ENCODE results near the gene GPR183.

The GPR183 gene

GRCh38 chr13:99331881-99332293 lies 24.7 kb upstream of the GPR183 start:
- H2AFZ ChIP-seq (ENCODE audit: low read length) = no peak overlapping the region
- no peak overlapping the region for H3K9ac ChIP-seq (ENCODE audit: low read depth, low read length, poor library complexity, severe bottlenecking)
- H3F3A ChIP-seq (ENCODE audit: low read depth) = no peaks in the 10 kb centered on the region
- no peaks in the 10 kb centered on the region for H4K20me1 ChIP-seq (ENCODE audit: insufficient read depth, low read length, poor library complexity, severe bottlenecking)
- H3K4me1 ChIP-seq (ENCODE audit: insufficient read depth, low read length, poor library complexity, severe bottlenecking) = peaks cover 25% of the 10 kb centered on the region
- no peak for TF ChIP-seq EZH2phosphoT487 (IDR thresholded peaks at IDR 0.05; ENCODE audit: borderline replicate concordance)
- no peak for TF ChIP-seq CTCF (conservative IDR thresholded peaks at IDR 0.05; ENCODE audit: low read length)
- no peaks in the 10 kb centered on the region for H3K9me2 ChIP-seq (replicated peaks; ENCODE audit: low read depth, low read length)
- no peaks in the 10 kb centered on the region for H3K9me3 ChIP-seq (ENCODE audit: insufficient read depth, low read depth, low read length)
- no peaks in the 10 kb centered on the region for H3K27me3 ChIP-seq (ENCODE audit: insufficient read depth, low read length, poor library complexity, severe bottlenecking)
- H3K36me3 ChIP-seq (ENCODE audit: insufficient read depth, low read length) = peaks cover 23% of the 10 kb centered on the region; the same call in 1 of the 2 replicates
- H3K4me2 ChIP-seq (ENCODE audit: low read depth, low read length, poor library complexity, severe bottlenecking) = peak overlapping the region; percentile 14
- H3K4me3 ChIP-seq (ENCODE audit: low read length, poor library complexity, severe bottlenecking) = no peak overlapping the region
- H3K79me2 ChIP-seq (ENCODE audit: insufficient read depth, low read length) = no peaks in the 10 kb centered on the region

GRCh38 chr13:99330942-99331341 lies 23.7 kb upstream of the GPR183 start:
- no peaks in the 10 kb centered on the region for H3K79me2 ChIP-seq (ENCODE audit: insufficient read depth, low read length)
- H3K9me3 ChIP-seq (ENCODE audit: insufficient read depth, low read depth, low read length) = no peaks in the 10 kb centered on the region
- H3K4me2 ChIP-seq (ENCODE audit: low read depth, low read length, poor library complexity, severe bottlenecking) = no peak overlapping the region
- no peaks in the 10 kb centered on the region for H3K9me2 ChIP-seq (replicated peaks; ENCODE audit: low read depth, low read length)
- peaks cover 18% of the 10 kb centered on the region for H3K4me1 ChIP-seq (ENCODE audit: insufficient read depth, low read length, poor library complexity, severe bottlenecking)
- TF ChIP-seq EZH2phosphoT487 (IDR thresholded peaks at IDR 0.05; ENCODE audit: borderline replicate concordance) (no peak), CTCF (conservative IDR thresholded peaks at IDR 0.05; ENCODE audit: low read length) (no peak)
- H3F3A ChIP-seq (ENCODE audit: low read depth) = no peaks in the 10 kb centered on the region
- H3K27me3 ChIP-seq (ENCODE audit: insufficient read depth, low read length, poor library complexity, severe bottlenecking) = no peaks in the 10 kb centered on the region
- no peak overlapping the region for H3K4me3 ChIP-seq (ENCODE audit: low read length, poor library complexity, severe bottlenecking)
- H3K36me3 ChIP-seq (ENCODE audit: insufficient read depth, low read length) = peaks cover 24% of the 10 kb centered on the region; the same call in 1 of the 2 replicates
- no peak overlapping the region for H3K9ac ChIP-seq (ENCODE audit: low read depth, low read length, poor library complexity, severe bottlenecking)
- H4K20me1 ChIP-seq (ENCODE audit: insufficient read depth, low read length, poor library complexity, severe bottlenecking) = no peaks in the 10 kb centered on the region
- no peak overlapping the region for H2AFZ ChIP-seq (ENCODE audit: low read length)

GRCh38 chr13:99329477-99329876 lies 22.3 kb upstream of the GPR183 start:
- peaks cover 15% of the 10 kb centered on the region for H3K4me1 ChIP-seq (ENCODE audit: insufficient read depth, low read length, poor library complexity, severe bottlenecking)
- H4K20me1 ChIP-seq (ENCODE audit: insufficient read depth, low read length, poor library complexity, severe bottlenecking) = no peaks in the 10 kb centered on the region
- no peaks in the 10 kb centered on the region for H3K9me3 ChIP-seq (ENCODE audit: insufficient read depth, low read depth, low read length)
- no peaks in the 10 kb centered on the region for H3K9me2 ChIP-seq (replicated peaks; ENCODE audit: low read depth, low read length)
- H3F3A ChIP-seq (ENCODE audit: low read depth) = no peaks in the 10 kb centered on the region
- TF ChIP-seq EZH2phosphoT487 (IDR thresholded peaks at IDR 0.05; ENCODE audit: borderline replicate concordance) (no peak), CTCF (conservative IDR thresholded peaks at IDR 0.05; ENCODE audit: low read length) (no peak)
- no peak overlapping the region for H3K4me2 ChIP-seq (ENCODE audit: low read depth, low read length, poor library complexity, severe bottlenecking)
- peaks cover 28% of the 10 kb centered on the region; the same call in 1 of the 2 replicates for H3K36me3 ChIP-seq (ENCODE audit: insufficient read depth, low read length)
- H3K4me3 ChIP-seq (ENCODE audit: low read length, poor library complexity, severe bottlenecking) = no peak overlapping the region
- no peak overlapping the region for H3K9ac ChIP-seq (ENCODE audit: low read depth, low read length, poor library complexity, severe bottlenecking)
- no peak overlapping the region for H2AFZ ChIP-seq (ENCODE audit: low read length)
- H3K27me3 ChIP-seq (ENCODE audit: insufficient read depth, low read length, poor library complexity, severe bottlenecking) = no peaks in the 10 kb centered on the region
- H3K79me2 ChIP-seq (ENCODE audit: insufficient read depth, low read length) = no peaks in the 10 kb centered on the region

All from Loucy (cell line).